ENCODE results near the gene PCDH9. TPM values are rescaled to one million over a fixed set of nuclear protein-coding genes. Genes with fewer than 3 reads are reported as not detected.

The PCDH9 gene
- total RNA-seq, 1 experiment from 2014 or later: 5.8 TPM

GRCh38 chr13:66675620-66676019 is 554.5 kb downstream of the PCDH9 start:
- H3K4me1 ChIP-seq (ENCODE audit: insufficient read depth, low read length, poor library complexity, severe bottlenecking): no peaks in the 10 kb centered on the region
- TF ChIP-seq CTCF (conservative IDR thresholded peaks at IDR 0.05; ENCODE audit: low read depth, low read length) (no peak), EZH2 (IDR thresholded peaks at IDR 0.05; ENCODE audit: borderline replicate concordance, low read depth, low read length, poor library complexity, severe bottlenecking) (no peak)
- H3K27ac ChIP-seq (ENCODE audit: low read depth, low read length, poor library complexity, severe bottlenecking): no peak overlapping the region
- BruUV-seq (replicated peaks): no TSS peak
- H3K9me3 ChIP-seq (ENCODE audit: low read depth, low read length, poor library complexity, severe bottlenecking): no peaks in the 10 kb centered on the region
- no peak for DNase-seq (ENCODE audit: low spot score)
- ChIA-PET POLR2A (ENCODE audit: low non-redundant PET) (no interaction called here), CTCF (no interaction called here)
- no peaks in the 10 kb centered on the region for H3K36me3 ChIP-seq (ENCODE audit: insufficient read depth, low read length, poor library complexity, severe bottlenecking)
- intact Hi-C loops (cut with micrococcal nuclease; ENCODE audit: unreplicated experiment): no loop called here
- H3K27me3 ChIP-seq (replicated peaks; ENCODE audit: insufficient read depth, low read depth, low read length, poor library complexity): no peaks in the 10 kb centered on the region
- no peak overlapping the region for H3K4me3 ChIP-seq (ENCODE audit: low read depth, low read length, poor library complexity, severe bottlenecking)

GRCh38 chr13:66673401-66673800 is 556.7 kb downstream of the PCDH9 start:
- no peak for DNase-seq (ENCODE audit: low spot score)
- ChIA-PET POLR2A (ENCODE audit: low non-redundant PET) (no interaction called here), CTCF (no interaction called here)
- no TSS peak for BruUV-seq (replicated peaks)
- H3K4me1 ChIP-seq (ENCODE audit: insufficient read depth, low read length, poor library complexity, severe bottlenecking): no peaks in the 10 kb centered on the region
- H3K27me3 ChIP-seq (replicated peaks; ENCODE audit: insufficient read depth, low read depth, low read length, poor library complexity): no peaks in the 10 kb centered on the region
- H3K9me3 ChIP-seq (ENCODE audit: low read depth, low read length, poor library complexity, severe bottlenecking): no peaks in the 10 kb centered on the region
- H3K4me3 ChIP-seq (ENCODE audit: low read depth, low read length, poor library complexity, severe bottlenecking): no peak overlapping the region
- H3K36me3 ChIP-seq (ENCODE audit: insufficient read depth, low read length, poor library complexity, severe bottlenecking): no peaks in the 10 kb centered on the region
- TF ChIP-seq EZH2 (IDR thresholded peaks at IDR 0.05; ENCODE audit: borderline replicate concordance, low read depth, low read length, poor library complexity, severe bottlenecking) (no peak), CTCF (conservative IDR thresholded peaks at IDR 0.05; ENCODE audit: low read depth, low read length) (no peak)
- H3K27ac ChIP-seq (ENCODE audit: low read depth, low read length, poor library complexity, severe bottlenecking): no peak overlapping the region
- intact Hi-C loops (cut with micrococcal nuclease; ENCODE audit: unreplicated experiment): no loop called here

GRCh38 chr13:66665991-66666390 is 564.1 kb downstream of the PCDH9 start:
- CTCF ChIA-PET: no interaction called here
- Histone ChIP-seq H3K9me3 (ENCODE audit: low read depth, low read length, poor library complexity, severe bottlenecking) (no peaks in the 10 kb centered on the region), H3K36me3 (ENCODE audit: insufficient read depth, low read length, poor library complexity, severe bottlenecking) (no peaks in the 10 kb centered on the region), H3K4me3 (ENCODE audit: low read depth, low read length, poor library complexity, severe bottlenecking) (no peak overlapping the region), H3K4me1 (ENCODE audit: insufficient read depth, low read length, poor library complexity, severe bottlenecking) (peaks cover 12% of the 10 kb centered on the region), H3K27me3 (replicated peaks; ENCODE audit: insufficient read depth, low read depth, low read length, poor library complexity) (no peaks in the 10 kb centered on the region), H3K27ac (ENCODE audit: low read depth, low read length, poor library complexity, severe bottlenecking) (no peak overlapping the region)
- intact Hi-C loops (cut with micrococcal nuclease; ENCODE audit: unreplicated experiment): no loop called here
- POLR2A ChIA-PET (ENCODE audit: low non-redundant PET): no interaction called here
- no peak for DNase-seq (ENCODE audit: low spot score)
- TF ChIP-seq EZH2 (IDR thresholded peaks at IDR 0.05; ENCODE audit: borderline replicate concordance, low read depth, low read length, poor library complexity, severe bottlenecking) (no peak), CTCF (conservative IDR thresholded peaks at IDR 0.05; ENCODE audit: low read depth, low read length) (no peak)
- no TSS peak for BruUV-seq (replicated peaks)

Measured in A673 (cell line).